Measurements from ENCODE around the gene DZIP3. TPM values are rescaled to one million over a fixed set of nuclear protein-coding genes. Genes with fewer than 3 reads are reported as not detected.

Gene DZIP3
- total and polyA plus RNA-seq, 2 of the 8 experiments (the other 6 are each of a cell fraction or from before 2014, with no cell fraction given), result 10.4 to 24.3 TPM

DNA sequence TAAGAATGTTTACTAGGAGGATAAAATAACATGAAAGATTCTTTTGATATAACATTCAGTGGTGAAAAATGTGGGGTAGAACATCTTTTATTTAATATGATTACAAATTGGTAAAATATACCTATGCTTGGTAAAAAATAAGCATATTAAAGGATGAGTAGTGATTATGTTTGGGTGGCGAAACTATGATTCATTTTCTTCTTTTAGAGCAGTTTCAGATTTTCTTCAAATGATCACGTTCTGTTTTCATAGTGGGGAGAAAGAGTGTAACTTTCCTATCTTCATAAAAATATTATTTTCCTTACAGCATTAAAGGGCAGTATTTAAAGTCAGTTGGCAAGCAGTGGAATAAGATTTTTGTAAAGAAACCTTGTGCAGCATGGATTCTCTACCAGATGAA lies 15.5 kb downstream of the DZIP3 start (continued):
- no peak for TF ChIP-seq CHD7 (IDR thresholded peaks at IDR 0.05; ENCODE audit: insufficient replicate concordance, low read length)
- no peak for TF ChIP-seq HDAC6 (IDR thresholded peaks at IDR 0.05; ENCODE audit: low read depth, low read length)
- no peak for TF ChIP-seq BRCA1 (IDR thresholded peaks at IDR 0.05; ENCODE audit: low read depth, low read length)
- TF ChIP-seq ZNF274 (IDR thresholded peaks at IDR 0.05; ENCODE audit: borderline replicate concordance, extremely low read depth, low read length), result no peak

Measured in H1 (cell line).